Transverse colon (tissue), 4 donors: ENCODE data around the gene MCRS1. TPM values are rescaled to one million over a fixed set of nuclear protein-coding genes. Genes with fewer than 3 reads are reported as not detected.

Experiments used
- DNase-seq: peaks from one replicate; pipeline ENCODE4 v3.0.0-alpha.2; 2019
- H3K27ac ChIP-seq, 4 donors: fragments of 200-600 bp; sonication (generic); 2 replicates each; pipeline ENCODE4 v1.5.1; 2016 to 2018; ENCODE audit warnings: inconsistent platforms in 4 of 4
- H3K27me3 ChIP-seq: fragments of 200-600 bp; sonication (generic); 2 replicates; pipeline ENCODE4 v1.5.1; 2017; ENCODE audit warnings: inconsistent platforms
- H3K36me3 ChIP-seq, 4 donors: fragments of 200-600 bp; sonication (generic); 2 replicates each; pipeline ENCODE4 v1.5.1; 2017 to 2019; ENCODE audit warnings: inconsistent platforms in 4 of 4
- H3K4me1 ChIP-seq, 4 donors: fragments of 200-600 bp; sonication (generic); 2 replicates each; pipeline ENCODE4 v1.5.1; 2017 to 2020; ENCODE audit warnings: inconsistent platforms in 4 of 4
- H3K4me3 ChIP-seq, 4 donors: fragments of 200-600 bp; sonication (generic); 1 replicate in 1 of 4; 2 replicates in 3 of 4; pipeline versions ENCODE4 v1.5.1 to v1.6.1; 2017 to 2019; ENCODE audit warnings: inconsistent platforms in 4 of 4
- H3K9me3 ChIP-seq, 2 donors: fragments of 200-600 bp; sonication (generic); 2 replicates each; pipeline ENCODE4 v1.5.1; 2017 to 2019; ENCODE audit warnings: inconsistent platforms in 2 of 2
- CTCF ChIP-seq, 5 experiments: fragments of 200-600 bp in 3 of 5; fragments of 450-650 bp in 2 of 5; sonication (generic) in 3 of 5; IDR thresholded peaks; 1 replicate in 2 of 5; 2 replicates in 3 of 5; pipeline ENCODE4 v1.5.1; 2016 to 2017; ENCODE audit warnings: antibody characterized with exemption in 5 of 5, inconsistent platforms in 3 of 5, mild to moderate bottlenecking in 2 of 5, moderate library complexity in 1 of 5
- EP300 ChIP-seq: sonication (generic); formaldehyde crosslinking; IDR thresholded peaks from one replicate; pipeline ENCODE4 v1.6.1; 2017; ENCODE audit warnings: antibody characterized with exemption, low read depth
- POLR2A ChIP-seq: fragments of 450-650 bp; IDR thresholded peaks from one replicate; pipeline ENCODE4 v1.6.1; 2016; ENCODE audit warnings: antibody characterized with exemption, mild to moderate bottlenecking, moderate library complexity
- POLR2AphosphoS5 ChIP-seq, 3 donors: sonication (generic); formaldehyde crosslinking; IDR thresholded peaks; one replicate each; pipeline ENCODE4 v1.6.1; 2016; ENCODE audit warnings: antibody characterized with exemption in 3 of 3
- WGBS, 2 donors: methylation state at CpG; one replicate each; pipeline ENCODE4 v1.1.5; 2018; ENCODE audit warnings: low coverage in 1 of 2; 5-methylcytosine and 5-hydroxymethylcytosine counted together
- in situ Hi-C, 4 donors: fragments of 200-750 bp; cut with MboI; loops; one replicate each; pipeline versions ENCODE4 v1.15.0 to v1.15.1; 2017; ENCODE audit warnings: low sequenced_read_pairs in 3 of 4, low pct_ligation_motif_present in 1 of 4, low pct_unique_long_range_greater_than_20kb in 1 of 4
- intact Hi-C: fragments of 100-400 bp; cut with DNase I; formaldehyde crosslinking; loops from one replicate; pipeline ENCODE4 v1.15.1; 2023; ENCODE audit warnings: low total_unique reads
- total RNA-seq, 4 donors: library from RNA; depleted of rRNA; stranded (reverse); fragments of >200 nt; gene quantifications; one replicate each; pipeline ENCODE4 v1.1.0, GENCODE V29; 2016

Gene MCRS1
- total RNA-seq, 4 donors from 2014 or later, result 57.8 to 120 (median 78.4) TPM

GRCh38 chr12:49562831-49563230 lies 5.1 kb downstream of the MCRS1 start:
- no peaks in the 10 kb centered on the region for H3K27me3 ChIP-seq
- no peak for DNase-seq
- no peak for TF ChIP-seq POLR2A
- no peak for TF ChIP-seq POLR2AphosphoS5 (IDR thresholded peaks at IDR 0.05)
- no peak for TF ChIP-seq CTCF (IDR thresholded peaks at IDR 0.05)
- no peak for TF ChIP-seq EP300
- no peak overlapping the region for H3K27ac ChIP-seq
- WGBS, 2 donors, result 94% methylated on average over 6 of the region's 6 CpGs; no CpG with 5 or more reads in 1 of the 2 donors
- in situ Hi-C loops, result no loop called here
- H3K36me3 ChIP-seq, result peaks cover 0 to 61% (median 17%) of the 10 kb centered on the region in 4 donors
- intact Hi-C loops, result no loop called here
- H3K4me3 ChIP-seq, result no peak overlapping the region
- H3K9me3 ChIP-seq, result no peaks in the 10 kb centered on the region
- H3K4me1 ChIP-seq, result peaks cover 5 to 13% (median 11%) of the 10 kb centered on the region in 4 donors

- WGBS, 2 donors, result 76 to 85% methylated on average over 6 of the region's 6 CpGs
- intact Hi-C loops, result no loop called here
Observed at GRCh38 chr12:49562233-49562632, 5.7 kb downstream of the MCRS1 start.

GRCh38 chr12:49560695-49561094 lies 7.2 kb downstream of the MCRS1 start:
- peaks cover 0 to 65% (median 17%) of the 10 kb centered on the region in 4 donors for H3K36me3 ChIP-seq

More at GRCh38 chr12:49562233-49562632, 5.7 kb downstream of the MCRS1 start:
- no peak for DNase-seq
- TF ChIP-seq CTCF (IDR thresholded peaks at IDR 0.05), result no peak
- TF ChIP-seq EP300, result no peak
- TF ChIP-seq POLR2AphosphoS5 (IDR thresholded peaks at IDR 0.05), result no peak
- TF ChIP-seq POLR2A, result no peak
- Histone ChIP-seq H3K4me1 (peaks cover 5 to 11% (median 9%) of the 10 kb centered on the region in 4 donors), H3K27me3 (no peaks in the 10 kb centered on the region), H3K27ac (no peak overlapping the region), H3K4me3 (no peak overlapping the region), H3K36me3 (peaks cover 0 to 65% (median 17%) of the 10 kb centered on the region in 4 donors), H3K9me3 (no peaks in the 10 kb centered on the region)
- in situ Hi-C loops, result no loop called here

GRCh38 chr12:49559011-49559675 lies 8.8 kb downstream of the MCRS1 start:
- no peaks in the 10 kb centered on the region for H3K9me3 ChIP-seq
- no peaks in the 10 kb centered on the region for H3K27me3 ChIP-seq
- no peak for TF ChIP-seq POLR2A
- TF ChIP-seq EP300, result no peak
- TF ChIP-seq CTCF (IDR thresholded peaks at IDR 0.05), result no peak
- TF ChIP-seq POLR2AphosphoS5 (IDR thresholded peaks at IDR 0.05), result no peak
- peaks cover 0 to 54% (median 14%) of the 10 kb centered on the region in 4 donors for H3K36me3 ChIP-seq
- 60 to 92% methylated on average over 1 to 17 of the region's 17 CpGs for WGBS, 2 donors
- no peak for DNase-seq
- no peak overlapping the region for H3K27ac ChIP-seq
- H3K4me3 ChIP-seq, result no peak overlapping the region
- intact Hi-C loops (no loop called here), in situ Hi-C loops (no loop called here)
- H3K4me1 ChIP-seq, result no peaks in the 10 kb centered on the region

More at GRCh38 chr12:49560695-49561094, 7.2 kb downstream of the MCRS1 start:
- in situ Hi-C loops, result no loop called here
- no peaks in the 10 kb centered on the region for H3K27me3 ChIP-seq
- no peak overlapping the region for H3K27ac ChIP-seq
- no peaks in the 10 kb centered on the region for H3K4me1 ChIP-seq
- no peak for DNase-seq
- WGBS, 2 donors, result 89 to 90% methylated on average over 6 to 7 of the region's 7 CpGs
- H3K4me3 ChIP-seq, result no peak overlapping the region
- no peak for TF ChIP-seq CTCF (IDR thresholded peaks at IDR 0.05)
- no peak for TF ChIP-seq POLR2AphosphoS5 (IDR thresholded peaks at IDR 0.05)
- TF ChIP-seq POLR2A, result no peak
- TF ChIP-seq EP300, result no peak
- no peaks in the 10 kb centered on the region for H3K9me3 ChIP-seq
- intact Hi-C loops, result no loop called here
